NCI-H1105 treated with DMSO at 0.1 percent for 48 hours (cell line): ENCODE data around the gene MUC7.
"Not testable (repeated sequence)": the region's sequence is repeated elsewhere in the genome, so short reads cannot be mapped to it uniquely, and the experiment has no call there.

Experiments used
- DNase-seq: peaks from one replicate; lab custom pipeline; 2025; lab: John Stamatoyannopoulos, UW

The MUC7 gene

GRCh38 chr4:70471897-70472296 lies at the start of gene MUC7:
TSS of gene MUC7 (plus strand) at chr4:70472197. CDS start at chr4:70474022, 1,825 bp downstream.
- no peak for DNase-seq

- no peak for DNase-seq
Observed at GRCh38 chr4:70425306-70425705, 46.7 kb upstream of the MUC7 start.

- no peak for DNase-seq
Observed at GRCh38 chr4:70426789-70427188, 45.2 kb upstream of the MUC7 start.

GRCh38 chr4:70437197-70437596 lies 34.8 kb upstream of the MUC7 start:
- DNase-seq: no peak

- DNase-seq: no peak
Observed at GRCh38 chr4:70442474-70442873, 29.5 kb upstream of the MUC7 start.

GRCh38 chr4:70443329-70443728 lies 28.7 kb upstream of the MUC7 start:
- DNase-seq: no peak

GRCh38 chr4:70449220-70449619 lies 22.8 kb upstream of the MUC7 start:
- no peak for DNase-seq

- no peak for DNase-seq
Observed at GRCh38 chr4:70452946-70453345, 19.1 kb upstream of the MUC7 start.

GRCh38 chr4:70463335-70463734 lies 8.7 kb upstream of the MUC7 start:
- no peak for DNase-seq

GRCh38 chr4:70473679-70474078 lies 1.7 kb downstream of the MUC7 start:
- DNase-seq: no peak

- DNase-seq: no peak
Observed at GRCh38 chr4:70488748-70489147, 16.8 kb downstream of the MUC7 start.

- DNase-seq: no peak
Observed at GRCh38 chr4:70496231-70496630, 24.2 kb downstream of the MUC7 start.

- not testable (repeated sequence) for DNase-seq
Observed at GRCh38 chr4:70501838-70502237, 29.8 kb downstream of the MUC7 start.

- DNase-seq: no peak
Observed at GRCh38 chr4:70504733-70505132, 32.7 kb downstream of the MUC7 start.

GRCh38 chr4:70505151-70505748 lies 33.3 kb downstream of the MUC7 start:
- DNase-seq: peak; percentile 14

GRCh38 chr4:70508801-70509200 lies 36.8 kb downstream of the MUC7 start:
- DNase-seq: no peak

- DNase-seq: no peak
Observed at GRCh38 chr4:70511365-70511764, 39.4 kb downstream of the MUC7 start.

GRCh38 chr4:70515367-70516250 lies 43.6 kb downstream of the MUC7 start:
- DNase-seq: no peak

GRCh38 chr4:70518269-70518668 lies 46.3 kb downstream of the MUC7 start, which contains the start of gene AMTN:
TSS of gene AMTN (plus strand) at chr4:70518569. CDS start at chr4:70518778, 209 bp downstream.
- no peak for DNase-seq

GRCh38 chr4:70518716-70519115 lies 46.7 kb downstream of the MUC7 start:
- DNase-seq: no peak

- DNase-seq: no peak
Observed at GRCh38 chr4:70522626-70523025, 50.6 kb downstream of the MUC7 start.

- no peak for DNase-seq
Observed at GRCh38 chr4:70530997-70531396, 59.0 kb downstream of the MUC7 start.

GRCh38 chr4:70531981-70532380 lies 60.0 kb downstream of the MUC7 start:
- DNase-seq: no peak
